WTC11 (cell line): ENCODE measurements around the gene TRPV2.

Source experiments
- CREM ChIP-seq: sonication (generic); formaldehyde crosslinking; IDR thresholded peaks from 2 replicates; pipeline ENCODE4 v1.8.1; 2022; ENCODE audit warnings: mild to moderate bottlenecking, missing genetic modification reagents, moderate library complexity
- CTCF ChIP-seq: fragments of 200-600 bp; IDR thresholded peaks from 2 replicates; pipeline ENCODE4 v1.8.0; 2022; ENCODE audit warnings: antibody characterized with exemption
- MYBL2 ChIP-seq: sonication (generic); formaldehyde crosslinking; IDR thresholded peaks from 2 replicates; pipeline ENCODE4 v1.8.1; 2023; ENCODE audit warnings: mild to moderate bottlenecking, moderate library complexity, missing genetic modification reagents

DNA sequence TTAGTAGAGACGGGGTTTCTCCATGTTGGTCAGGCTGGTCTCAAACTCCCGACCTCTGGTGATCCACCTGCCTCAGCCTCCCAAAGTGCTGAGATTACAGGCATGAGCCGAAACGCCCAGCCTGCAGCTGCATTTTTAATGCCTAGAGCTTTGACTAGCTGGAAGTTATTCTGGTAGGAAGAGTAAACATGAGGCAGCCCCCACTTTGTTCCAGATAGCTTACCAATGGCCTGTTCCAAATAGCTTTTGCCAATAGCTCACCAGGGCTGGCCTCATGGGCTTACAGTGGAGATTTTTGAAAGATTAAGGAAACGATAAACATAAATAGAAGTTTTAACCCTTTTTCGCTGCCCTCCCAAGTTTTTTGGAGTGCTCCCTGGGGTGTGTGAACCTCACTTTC is 9.8 kb downstream of the TRPV2 start:
- TF ChIP-seq CREM (CRISPR knock-in tag), result no peak
- TF ChIP-seq CTCF, result no peak
- TF ChIP-seq MYBL2 (CRISPR knock-in tag), result no peak
